ENCODE measurements around the gene KRTAP4-16.

- no peak for TF ChIP-seq RCOR1 (IDR thresholded peaks at IDR 0.05; ENCODE audit: low read depth, low read length)
- TF ChIP-seq NFE2L2 (conservative IDR thresholded peaks at IDR 0.05; ENCODE audit: low read length): no peak
- TF ChIP-seq, protein P1, sequence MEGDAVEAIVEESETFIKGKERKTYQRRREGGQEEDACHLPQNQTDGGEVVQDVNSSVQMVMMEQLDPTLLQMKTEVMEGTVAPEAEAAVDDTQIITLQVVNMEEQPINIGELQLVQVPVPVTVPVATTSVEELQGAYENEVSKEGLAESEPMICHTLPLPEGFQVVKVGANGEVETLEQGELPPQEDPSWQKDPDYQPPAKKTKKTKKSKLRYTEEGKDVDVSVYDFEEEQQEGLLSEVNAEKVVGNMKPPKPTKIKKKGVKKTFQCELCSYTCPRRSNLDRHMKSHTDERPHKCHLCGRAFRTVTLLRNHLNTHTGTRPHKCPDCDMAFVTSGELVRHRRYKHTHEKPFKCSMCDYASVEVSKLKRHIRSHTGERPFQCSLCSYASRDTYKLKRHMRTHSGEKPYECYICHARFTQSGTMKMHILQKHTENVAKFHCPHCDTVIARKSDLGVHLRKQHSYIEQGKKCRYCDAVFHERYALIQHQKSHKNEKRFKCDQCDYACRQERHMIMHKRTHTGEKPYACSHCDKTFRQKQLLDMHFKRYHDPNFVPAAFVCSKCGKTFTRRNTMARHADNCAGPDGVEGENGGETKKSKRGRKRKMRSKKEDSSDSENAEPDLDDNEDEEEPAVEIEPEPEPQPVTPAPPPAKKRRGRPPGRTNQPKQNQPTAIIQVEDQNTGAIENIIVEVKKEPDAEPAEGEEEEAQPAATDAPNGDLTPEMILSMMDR (IDR thresholded peaks at IDR 0.05): no peak
- TF ChIP-seq FOSB (CRISPR knock-in tag; IDR thresholded peaks at IDR 0.05): no peak
- TF ChIP-seq POLR2A (IDR thresholded peaks at IDR 0.05; ENCODE audit: low read length): no peak
- TF ChIP-seq, protein P2, sequence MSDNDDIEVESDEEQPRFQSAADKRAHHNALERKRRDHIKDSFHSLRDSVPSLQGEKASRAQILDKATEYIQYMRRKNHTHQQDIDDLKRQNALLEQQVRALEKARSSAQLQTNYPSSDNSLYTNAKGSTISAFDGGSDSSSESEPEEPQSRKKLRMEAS (IDR thresholded peaks at IDR 0.05): no peak
These were observed 19.7 kb upstream of the KRTAP4-16 start for GRCh38 chr17:41121742-41122141.

All from A549 (cell line).